ENCODE data around the gene PITPNC1. TPM values are rescaled to one million over a fixed set of nuclear protein-coding genes. Genes with fewer than 3 reads are reported as not detected.
"Not testable (repeated sequence)": the region's sequence is repeated elsewhere in the genome, so short reads cannot be mapped to it uniquely, and the experiment has no call there.

The PITPNC1 gene
- polyA plus RNA-seq, 1 donor from 2014 or later, result 18.8 TPM

- Histone ChIP-seq H4K20me1 (ENCODE audit: insufficient read depth) (no peaks in the 10 kb centered on the region), H3K27ac (ENCODE audit: low read length) (no peak overlapping the region), H3F3A (ENCODE audit: insufficient read depth, low read length, poor library complexity, severe bottlenecking) (no peaks in the 10 kb centered on the region), H3K4me2 (ENCODE audit: low read length) (no peak overlapping the region), H3K27me3 (ENCODE audit: insufficient read depth, low read depth, low read length) (no peaks in the 10 kb centered on the region), H3K9me3 (ENCODE audit: low read length) (no peaks in the 10 kb centered on the region), H3K36me3 (ENCODE audit: insufficient read depth, low read length) (peaks cover 10% of the 10 kb centered on the region), H3K9me2 (ENCODE audit: insufficient read depth, low read length) (no peaks in the 10 kb centered on the region), H3K9ac (ENCODE audit: low read length) (no peak overlapping the region), H3K79me2 (replicated peaks; ENCODE audit: insufficient read depth, low read length) (no peaks in the 10 kb centered on the region), H3K4me3 (ENCODE audit: low read length) (no peak overlapping the region), H2AFZ (ENCODE audit: low read depth, low read length) (no peak overlapping the region)
- TF ChIP-seq POLR2AphosphoS5 (IDR thresholded peaks at IDR 0.05) (no peak), EP300 (conservative IDR thresholded peaks at IDR 0.05; ENCODE audit: poor library complexity, severe bottlenecking) (no peak), TAF1 (IDR thresholded peaks at IDR 0.05; ENCODE audit: low read depth) (no peak), RAD21 (conservative IDR thresholded peaks at IDR 0.05) (no peak), EZH2 (IDR thresholded peaks at IDR 0.05; ENCODE audit: borderline replicate concordance, insufficient read depth, low read length, poor library complexity, severe bottlenecking) (no peak), REST (IDR thresholded peaks at IDR 0.05; ENCODE audit: borderline replicate concordance) (no peak), SMC3 (conservative IDR thresholded peaks at IDR 0.05; ENCODE audit: poor library complexity) (no peak), CTCF (IDR thresholded peaks at IDR 0.05; ENCODE audit: poor library complexity, severe bottlenecking) (no peak), MXI1 (conservative IDR thresholded peaks at IDR 0.05; ENCODE audit: poor library complexity, severe bottlenecking) (no peak)
Measured at GRCh38 chr17:67336859-67337258, 40.2 kb upstream of the PITPNC1 start.

GRCh38 chr17:67338353-67338752 lies 38.7 kb upstream of the PITPNC1 start:
- H3F3A ChIP-seq (ENCODE audit: insufficient read depth, low read length, poor library complexity, severe bottlenecking); H3K9ac ChIP-seq (ENCODE audit: low read length): not testable (repeated sequence)

GRCh38 chr17:67343237-67343636 lies 33.8 kb upstream of the PITPNC1 start:
- no peak overlapping the region for H2AFZ ChIP-seq (ENCODE audit: low read depth, low read length)
- H3K9me3 ChIP-seq (ENCODE audit: low read length), result peaks cover 5% of the 10 kb centered on the region
- H4K20me1 ChIP-seq (ENCODE audit: insufficient read depth), result no peaks in the 10 kb centered on the region
- no peaks in the 10 kb centered on the region for H3F3A ChIP-seq (ENCODE audit: insufficient read depth, low read length, poor library complexity, severe bottlenecking)
- no peak overlapping the region for H3K27ac ChIP-seq (ENCODE audit: low read length)
- H3K9ac ChIP-seq (ENCODE audit: low read length), result no peak overlapping the region
- TF ChIP-seq RAD21 (conservative IDR thresholded peaks at IDR 0.05), result no peak
- TF ChIP-seq EZH2 (IDR thresholded peaks at IDR 0.05; ENCODE audit: borderline replicate concordance, insufficient read depth, low read length, poor library complexity, severe bottlenecking), result no peak
- TF ChIP-seq SMC3 (conservative IDR thresholded peaks at IDR 0.05; ENCODE audit: poor library complexity), result no peak
- no peak for TF ChIP-seq TAF1 (IDR thresholded peaks at IDR 0.05; ENCODE audit: low read depth)
- H3K36me3 ChIP-seq (ENCODE audit: insufficient read depth, low read length), result peaks cover 22% of the 10 kb centered on the region
- H3K27me3 ChIP-seq (ENCODE audit: insufficient read depth, low read depth, low read length), result no peaks in the 10 kb centered on the region
- no peaks in the 10 kb centered on the region for H3K79me2 ChIP-seq (replicated peaks; ENCODE audit: insufficient read depth, low read length)
- no peaks in the 10 kb centered on the region for H3K9me2 ChIP-seq (ENCODE audit: insufficient read depth, low read length)
- no peak overlapping the region for H3K4me2 ChIP-seq (ENCODE audit: low read length)
- H3K4me3 ChIP-seq (ENCODE audit: low read length), result no peak overlapping the region

More at GRCh38 chr17:67338353-67338752, 38.7 kb upstream of the PITPNC1 start:
- peaks cover 10% of the 10 kb centered on the region for H3K36me3 ChIP-seq (ENCODE audit: insufficient read depth, low read length)
- H2AFZ ChIP-seq (ENCODE audit: low read depth, low read length); H3K79me2 ChIP-seq (replicated peaks; ENCODE audit: insufficient read depth, low read length); H3K4me2 ChIP-seq (ENCODE audit: low read length); H3K9me3 ChIP-seq (ENCODE audit: low read length); H4K20me1 ChIP-seq (ENCODE audit: insufficient read depth); H3K27ac ChIP-seq (ENCODE audit: low read length); H3K9me2 ChIP-seq (ENCODE audit: insufficient read depth, low read length); H3K4me3 ChIP-seq (ENCODE audit: low read length); H3K27me3 ChIP-seq (ENCODE audit: insufficient read depth, low read depth, low read length): not testable (repeated sequence)

All from neural cell (in vitro differentiated cells).